22Rv1 (cell line): ENCODE data around the gene TMEM236.

Experiments used
- H3K27ac ChIP-seq: fragments of 450-650 bp; 2 replicates; pipeline ENCODE4 v1.5.1; 2017
- ZFX ChIP-seq: fragments of 450-650 bp; IDR thresholded peaks from 2 replicates; pipeline ENCODE4 v1.6.1; 2017; ENCODE audit warnings: antibody characterized with exemption, borderline replicate concordance
- TF ChIP-seq, protein P1 (sequence below): fragments of 450-650 bp; IDR thresholded peaks from 2 replicates; pipeline ENCODE4 v1.5.1; 2017; ENCODE audit warnings: mild to moderate bottlenecking

TMEM236 gene

DNA sequence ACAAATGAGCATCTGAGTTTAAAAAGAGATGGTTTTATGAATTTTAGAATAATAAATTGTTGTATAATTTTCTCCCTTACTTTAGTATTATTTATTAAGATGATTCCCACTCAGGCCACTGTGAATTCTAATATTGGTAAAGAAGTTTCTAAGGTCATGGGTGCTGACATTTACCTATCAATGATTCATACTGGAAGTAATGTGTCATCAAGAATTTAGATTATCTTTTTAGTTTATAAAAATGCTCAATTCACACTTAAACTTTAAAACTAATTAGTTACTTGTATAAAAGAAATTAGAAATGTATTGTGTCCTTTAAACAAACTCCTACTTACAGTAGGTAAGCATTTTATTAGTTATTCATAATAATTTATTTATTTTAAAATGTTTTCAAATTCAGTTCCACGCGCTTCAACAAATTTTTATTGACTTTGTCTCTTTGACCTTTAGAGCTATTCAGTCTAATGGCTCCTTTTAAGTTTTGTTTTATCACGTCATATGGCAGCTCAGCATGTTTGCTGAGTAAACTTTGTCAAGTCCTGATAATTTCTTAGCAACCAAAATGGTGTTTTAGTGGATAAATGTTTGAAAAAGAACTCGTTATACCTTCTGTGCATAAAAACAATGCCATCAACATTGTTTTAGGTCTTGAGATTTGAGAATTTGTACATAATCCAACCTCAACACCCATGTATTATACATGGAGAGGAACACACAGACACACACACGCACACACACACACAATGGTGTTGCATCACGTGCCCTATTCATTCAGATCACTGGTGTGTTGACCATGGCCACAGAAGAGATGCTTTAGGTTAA, 42.0 kb downstream of the TMEM236 start:
- TF ChIP-seq, protein P1, sequence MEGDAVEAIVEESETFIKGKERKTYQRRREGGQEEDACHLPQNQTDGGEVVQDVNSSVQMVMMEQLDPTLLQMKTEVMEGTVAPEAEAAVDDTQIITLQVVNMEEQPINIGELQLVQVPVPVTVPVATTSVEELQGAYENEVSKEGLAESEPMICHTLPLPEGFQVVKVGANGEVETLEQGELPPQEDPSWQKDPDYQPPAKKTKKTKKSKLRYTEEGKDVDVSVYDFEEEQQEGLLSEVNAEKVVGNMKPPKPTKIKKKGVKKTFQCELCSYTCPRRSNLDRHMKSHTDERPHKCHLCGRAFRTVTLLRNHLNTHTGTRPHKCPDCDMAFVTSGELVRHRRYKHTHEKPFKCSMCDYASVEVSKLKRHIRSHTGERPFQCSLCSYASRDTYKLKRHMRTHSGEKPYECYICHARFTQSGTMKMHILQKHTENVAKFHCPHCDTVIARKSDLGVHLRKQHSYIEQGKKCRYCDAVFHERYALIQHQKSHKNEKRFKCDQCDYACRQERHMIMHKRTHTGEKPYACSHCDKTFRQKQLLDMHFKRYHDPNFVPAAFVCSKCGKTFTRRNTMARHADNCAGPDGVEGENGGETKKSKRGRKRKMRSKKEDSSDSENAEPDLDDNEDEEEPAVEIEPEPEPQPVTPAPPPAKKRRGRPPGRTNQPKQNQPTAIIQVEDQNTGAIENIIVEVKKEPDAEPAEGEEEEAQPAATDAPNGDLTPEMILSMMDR, result no peak
- no peak for TF ChIP-seq ZFX
- peak overlapping the region; percentile 64 for H3K27ac ChIP-seq

DNA sequence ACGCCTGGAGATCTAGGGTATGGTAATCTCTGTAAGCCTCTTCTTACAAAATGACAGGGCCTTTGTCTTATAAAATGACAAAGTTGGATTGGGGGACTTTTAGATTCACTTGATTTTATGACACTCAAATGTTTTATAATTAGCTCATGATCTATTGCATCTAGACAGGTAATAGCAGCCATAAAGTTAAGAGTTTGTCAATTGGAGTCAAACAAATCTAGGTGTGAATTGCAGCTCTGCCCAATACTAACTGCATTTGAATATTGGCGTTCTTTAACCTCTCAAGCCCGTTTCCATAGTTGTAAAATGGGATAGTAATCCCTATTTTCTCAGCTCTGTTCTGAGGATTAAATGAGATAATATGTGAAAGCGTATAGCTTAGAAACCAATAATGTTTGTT, 43.1 kb downstream of the TMEM236 start:
- peak overlapping the region; percentile 64; the same call in 1 of the 2 replicates for H3K27ac ChIP-seq
- TF ChIP-seq ZFX, result no peak
- TF ChIP-seq, protein P1, result no peak

DNA sequence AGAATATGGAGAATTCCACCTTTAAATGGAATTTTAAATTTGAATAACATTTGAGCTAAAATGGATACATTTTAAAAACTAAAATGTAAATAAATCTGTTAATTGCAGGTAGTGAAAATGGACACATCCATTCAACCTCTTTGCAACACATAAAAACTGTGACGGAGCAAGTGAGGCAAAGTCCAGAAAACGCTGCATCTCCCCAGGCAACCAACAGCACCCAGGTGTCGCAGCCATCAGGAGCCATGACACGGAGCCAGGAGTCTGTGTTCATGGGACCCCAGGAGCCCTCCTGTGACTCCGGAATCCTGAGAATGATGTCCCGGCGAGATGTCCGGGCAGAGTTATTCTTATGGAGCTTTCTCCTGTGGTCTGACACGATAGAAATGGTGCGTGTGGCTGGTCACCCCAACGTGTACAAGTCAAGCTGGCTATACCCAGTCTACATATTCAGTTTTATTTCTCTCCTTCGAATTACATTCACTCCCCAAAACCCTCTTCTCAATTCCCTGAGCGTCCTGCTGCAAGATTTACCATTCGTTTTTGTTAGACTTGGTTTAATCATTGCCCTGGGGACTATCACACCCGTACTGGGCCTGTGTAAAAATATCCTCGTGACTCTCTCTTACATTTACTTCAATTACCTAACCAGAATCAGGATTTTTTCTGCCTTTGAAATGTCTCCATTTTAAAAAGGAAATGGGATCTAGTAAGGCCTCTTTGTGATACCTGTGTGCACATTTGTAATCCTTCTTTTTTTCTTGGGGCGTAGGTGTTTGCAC, 44.0 kb downstream of the TMEM236 start:
- TF ChIP-seq ZFX, result no peak
- TF ChIP-seq, protein P1, result no peak
- H3K27ac ChIP-seq, result no peak overlapping the region

DNA sequence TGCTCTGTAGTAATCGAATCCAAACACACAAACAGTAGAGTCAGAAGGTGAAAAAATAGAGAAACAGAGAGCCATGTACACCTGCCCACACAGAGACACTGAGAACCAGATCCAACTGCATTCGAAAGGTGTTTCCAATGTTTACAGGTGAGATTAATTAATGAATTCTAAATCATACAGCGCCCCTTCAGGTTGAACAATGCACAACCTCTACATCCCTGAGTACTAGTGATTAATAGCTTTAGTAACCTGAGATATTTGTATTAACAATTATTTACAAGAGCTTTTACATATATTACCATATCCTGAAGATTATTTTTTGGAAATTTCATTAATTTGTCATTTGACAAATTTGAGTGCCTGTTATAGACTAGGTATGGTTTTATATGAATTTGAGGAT, 49.5 kb downstream of the TMEM236 start:
- no peak for TF ChIP-seq ZFX
- TF ChIP-seq, protein P1, result 0 out of 2 replicates have a peak, but pooled peaks have one; percentile 39
- no peak overlapping the region for H3K27ac ChIP-seq

DNA sequence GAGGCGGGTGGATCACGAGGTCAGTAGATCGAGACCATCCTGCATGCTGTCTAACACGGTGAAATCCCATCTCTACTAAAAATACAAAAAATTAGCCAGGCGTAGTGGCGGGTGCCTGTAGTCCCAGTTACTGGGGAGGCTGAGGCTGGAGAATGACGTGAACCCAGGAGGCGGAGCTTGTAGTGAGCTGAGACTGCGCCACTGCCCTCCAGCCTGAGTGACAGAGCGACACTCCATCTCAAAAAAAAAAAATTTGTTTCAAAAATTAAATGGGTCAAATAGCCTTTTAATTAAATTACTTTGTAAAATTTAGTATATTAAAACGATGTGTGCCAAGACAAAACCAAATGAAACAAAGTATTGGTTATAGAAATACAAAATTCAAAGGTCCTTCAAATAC, 50.3 kb downstream of the TMEM236 start:
- TF ChIP-seq, protein P1, result no peak
- no peak overlapping the region for H3K27ac ChIP-seq

DNA sequence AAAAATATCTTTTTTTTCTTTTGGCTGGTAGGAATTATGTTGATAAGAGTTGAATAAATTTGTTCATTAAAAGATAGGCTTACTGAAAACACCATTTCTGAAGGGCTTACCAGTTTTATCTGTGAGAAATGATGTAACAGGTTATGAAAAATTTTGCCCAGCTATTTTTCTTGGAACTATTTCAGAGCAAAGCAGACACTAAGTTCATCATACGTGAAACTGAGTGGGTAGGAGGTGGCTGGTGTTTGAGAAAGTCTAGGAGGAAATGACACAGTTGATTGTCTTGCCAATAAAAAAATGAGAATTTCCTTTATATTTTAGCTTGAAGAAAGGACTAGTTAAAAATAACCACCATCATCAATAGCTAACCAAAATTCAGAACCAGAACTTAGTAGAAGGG, 51.0 kb downstream of the TMEM236 start:
- TF ChIP-seq, protein P1, result no peak
- no peak for TF ChIP-seq ZFX
- H3K27ac ChIP-seq, result no peak overlapping the region

DNA sequence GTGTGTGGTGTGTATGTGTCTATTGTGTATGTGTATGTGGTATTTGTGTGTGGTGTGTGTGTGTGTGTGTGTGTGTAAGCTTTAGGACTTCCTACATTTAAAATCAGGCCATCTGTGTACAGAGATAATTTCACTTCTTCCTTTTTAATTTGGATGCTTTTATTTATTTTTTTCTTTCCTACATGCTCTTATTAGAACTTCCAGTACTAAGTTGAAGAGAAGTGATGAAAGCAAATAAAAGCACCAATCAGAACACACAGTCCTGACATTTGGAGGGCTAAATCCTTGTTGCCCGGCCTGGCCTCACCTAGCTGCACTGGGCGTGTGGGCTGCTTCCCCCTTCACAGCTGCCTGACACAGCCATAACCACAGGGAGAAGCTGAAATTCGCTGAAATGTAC, 53.3 kb downstream of the TMEM236 start:
- TF ChIP-seq, protein P1, result no peak
- no peak for TF ChIP-seq ZFX
- no peak overlapping the region for H3K27ac ChIP-seq
